Measurements from ENCODE around the gene IFNG-AS1.

DNA sequence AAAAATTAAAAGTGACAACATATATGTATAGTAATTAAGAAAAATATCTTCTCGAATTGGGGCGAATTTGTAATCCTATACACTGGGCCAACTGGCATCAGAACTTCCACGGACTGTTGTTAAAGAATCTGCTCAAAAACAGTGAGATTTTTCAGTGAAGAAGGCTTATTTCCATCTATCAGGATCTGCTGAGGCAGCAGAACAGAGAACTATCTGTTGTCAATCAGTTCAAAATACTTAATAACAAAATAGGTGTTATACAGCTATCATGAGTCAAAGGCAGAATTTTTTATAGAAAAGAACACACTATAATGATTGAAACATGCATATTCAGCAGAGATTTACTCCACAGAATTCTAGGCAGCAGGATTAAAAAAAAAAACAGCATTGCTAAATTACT lies 41.9 kb downstream of the IFNG-AS1 start:
- TF ChIP-seq, protein P1, sequence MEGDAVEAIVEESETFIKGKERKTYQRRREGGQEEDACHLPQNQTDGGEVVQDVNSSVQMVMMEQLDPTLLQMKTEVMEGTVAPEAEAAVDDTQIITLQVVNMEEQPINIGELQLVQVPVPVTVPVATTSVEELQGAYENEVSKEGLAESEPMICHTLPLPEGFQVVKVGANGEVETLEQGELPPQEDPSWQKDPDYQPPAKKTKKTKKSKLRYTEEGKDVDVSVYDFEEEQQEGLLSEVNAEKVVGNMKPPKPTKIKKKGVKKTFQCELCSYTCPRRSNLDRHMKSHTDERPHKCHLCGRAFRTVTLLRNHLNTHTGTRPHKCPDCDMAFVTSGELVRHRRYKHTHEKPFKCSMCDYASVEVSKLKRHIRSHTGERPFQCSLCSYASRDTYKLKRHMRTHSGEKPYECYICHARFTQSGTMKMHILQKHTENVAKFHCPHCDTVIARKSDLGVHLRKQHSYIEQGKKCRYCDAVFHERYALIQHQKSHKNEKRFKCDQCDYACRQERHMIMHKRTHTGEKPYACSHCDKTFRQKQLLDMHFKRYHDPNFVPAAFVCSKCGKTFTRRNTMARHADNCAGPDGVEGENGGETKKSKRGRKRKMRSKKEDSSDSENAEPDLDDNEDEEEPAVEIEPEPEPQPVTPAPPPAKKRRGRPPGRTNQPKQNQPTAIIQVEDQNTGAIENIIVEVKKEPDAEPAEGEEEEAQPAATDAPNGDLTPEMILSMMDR (IDR thresholded peaks at IDR 0.05; ENCODE audit: poor library complexity) = no peak
- TF ChIP-seq EZH2 (IDR thresholded peaks at IDR 0.05; ENCODE audit: borderline replicate concordance) = no peak

Measured in hepatocyte (in vitro differentiated cells).